ENCODE measurements around the gene SMPD3. TPM values are rescaled to one million over a fixed set of nuclear protein-coding genes. Genes with fewer than 3 reads are reported as not detected.

The SMPD3 gene
- total and polyA plus RNA-seq, 9 of the 15 experiments (the other 6 are each of a cell fraction or from before 2014, with no cell fraction given) = 0.03 to 1.2 (median 0.18) TPM

- TF ChIP-seq RNF219 (CRISPR knock-in tag; IDR thresholded peaks at IDR 0.05) (no peak), ARID4B (CRISPR knock-in tag; IDR thresholded peaks at IDR 0.05) (no peak; the same call in 1 of the 2 replicates), HMG20B (CRISPR knock-in tag; IDR thresholded peaks at IDR 0.05) (no peak), ETS1 (conservative IDR thresholded peaks at IDR 0.05; ENCODE audit: control insufficient read depth, low read depth, low read length) (peak; percentile 46; the same call in 1 of the 2 replicates), ZNF263 (CRISPR knock-in tag; IDR thresholded peaks at IDR 0.05; ENCODE audit: borderline replicate concordance) (no peak), MYNN (IDR thresholded peaks at IDR 0.05) (no peak), MYNN (CRISPR knock-in tag; IDR thresholded peaks at IDR 0.05) (no peak), ZNF785 (CRISPR knock-in tag; IDR thresholded peaks at IDR 0.05) (no peak), HNRNPK (IDR thresholded peaks at IDR 0.05; ENCODE audit: low read depth, low read length, poor library complexity, severe bottlenecking) (no peak), KDM2B (CRISPR knock-in tag; IDR thresholded peaks at IDR 0.05) (0 out of 2 replicates have a peak, but pooled peaks have one; percentile 7)
- TF ChIP-seq, protein P1, sequence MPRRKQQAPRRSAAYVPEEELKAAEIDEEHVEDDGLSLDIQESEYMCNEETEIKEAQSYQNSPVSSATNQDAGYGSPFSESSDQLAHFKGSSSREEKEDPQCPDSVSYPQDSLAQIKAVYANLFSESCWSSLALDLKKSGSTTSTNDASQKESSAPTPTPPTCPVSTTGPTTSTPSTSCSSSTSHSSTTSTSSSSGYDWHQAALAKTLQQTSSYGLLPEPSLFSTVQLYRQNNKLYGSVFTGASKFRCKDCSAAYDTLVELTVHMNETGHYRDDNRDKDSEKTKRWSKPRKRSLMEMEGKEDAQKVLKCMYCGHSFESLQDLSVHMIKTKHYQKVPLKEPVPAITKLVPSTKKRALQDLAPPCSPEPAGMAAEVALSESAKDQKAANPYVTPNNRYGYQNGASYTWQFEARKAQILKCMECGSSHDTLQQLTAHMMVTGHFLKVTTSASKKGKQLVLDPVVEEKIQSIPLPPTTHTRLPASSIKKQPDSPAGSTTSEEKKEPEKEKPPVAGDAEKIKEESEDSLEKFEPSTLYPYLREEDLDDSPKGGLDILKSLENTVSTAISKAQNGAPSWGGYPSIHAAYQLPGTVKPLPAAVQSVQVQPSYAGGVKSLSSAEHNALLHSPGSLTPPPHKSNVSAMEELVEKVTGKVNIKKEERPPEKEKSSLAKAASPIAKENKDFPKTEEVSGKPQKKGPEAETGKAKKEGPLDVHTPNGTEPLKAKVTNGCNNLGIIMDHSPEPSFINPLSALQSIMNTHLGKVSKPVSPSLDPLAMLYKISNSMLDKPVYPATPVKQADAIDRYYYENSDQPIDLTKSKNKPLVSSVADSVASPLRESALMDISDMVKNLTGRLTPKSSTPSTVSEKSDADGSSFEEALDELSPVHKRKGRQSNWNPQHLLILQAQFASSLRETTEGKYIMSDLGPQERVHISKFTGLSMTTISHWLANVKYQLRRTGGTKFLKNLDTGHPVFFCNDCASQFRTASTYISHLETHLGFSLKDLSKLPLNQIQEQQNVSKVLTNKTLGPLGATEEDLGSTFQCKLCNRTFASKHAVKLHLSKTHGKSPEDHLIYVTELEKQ (CRISPR knock-in tag; IDR thresholded peaks at IDR 0.05) = no peak
Measured at GRCh38 chr16:68310774-68311511, 137.4 kb downstream of the SMPD3 start, which contains the start of the genes PRMT7 and SLC7A6OS (continued).
